Spleen (tissue), 7 donors: ENCODE data around the gene MC4R.

Experiments used
- POLR2A ChIP-seq, 3 donors: fragments of 450-650 bp; IDR thresholded peaks; one replicate each; pipeline ENCODE4 v1.5.1; 2017; ENCODE audit warnings: antibody characterized with exemption in 3 of 3, mild to moderate bottlenecking in 1 of 3
- TF ChIP-seq, protein P1 (sequence below), 11 experiments: fragments of 200-600 bp in 7 of 11; fragments of 450-650 bp in 4 of 11; sonication (generic) in 4 of 11; IDR thresholded peaks in 8 of 11; conservative IDR thresholded peaks in 3 of 11; 1 replicate in 7 of 11; 2 replicates in 4 of 11; pipeline versions ENCODE4 v1.4.0 to v1.8.0; 2016 to 2021; ENCODE audit warnings: antibody characterized with exemption in 11 of 11, inconsistent platforms in 4 of 11, mild to moderate bottlenecking in 1 of 11
- donor health status: DM: no; HTN: no; CAD: no; lungs with moderate emphysema.
- donor health status: DM: no; HTN: no; CAD: no.
- donor health status: DM: no; HTN: no; CAD: no.

GRCh38 chr18:60421356-60422118 lies 49.0 kb upstream of the MC4R start:
- no peak for TF ChIP-seq POLR2A (IDR thresholded peaks at IDR 0.05)
- TF ChIP-seq, protein P1, sequence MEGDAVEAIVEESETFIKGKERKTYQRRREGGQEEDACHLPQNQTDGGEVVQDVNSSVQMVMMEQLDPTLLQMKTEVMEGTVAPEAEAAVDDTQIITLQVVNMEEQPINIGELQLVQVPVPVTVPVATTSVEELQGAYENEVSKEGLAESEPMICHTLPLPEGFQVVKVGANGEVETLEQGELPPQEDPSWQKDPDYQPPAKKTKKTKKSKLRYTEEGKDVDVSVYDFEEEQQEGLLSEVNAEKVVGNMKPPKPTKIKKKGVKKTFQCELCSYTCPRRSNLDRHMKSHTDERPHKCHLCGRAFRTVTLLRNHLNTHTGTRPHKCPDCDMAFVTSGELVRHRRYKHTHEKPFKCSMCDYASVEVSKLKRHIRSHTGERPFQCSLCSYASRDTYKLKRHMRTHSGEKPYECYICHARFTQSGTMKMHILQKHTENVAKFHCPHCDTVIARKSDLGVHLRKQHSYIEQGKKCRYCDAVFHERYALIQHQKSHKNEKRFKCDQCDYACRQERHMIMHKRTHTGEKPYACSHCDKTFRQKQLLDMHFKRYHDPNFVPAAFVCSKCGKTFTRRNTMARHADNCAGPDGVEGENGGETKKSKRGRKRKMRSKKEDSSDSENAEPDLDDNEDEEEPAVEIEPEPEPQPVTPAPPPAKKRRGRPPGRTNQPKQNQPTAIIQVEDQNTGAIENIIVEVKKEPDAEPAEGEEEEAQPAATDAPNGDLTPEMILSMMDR (IDR thresholded peaks at IDR 0.05 in 8 of 11, conservative IDR thresholded peaks at IDR 0.05 in 3 of 11) = no peak
